Natural killer cell (primary cell): ENCODE measurements around the gene YES1. TPM values are rescaled to one million over a fixed set of nuclear protein-coding genes. Genes with fewer than 3 reads are reported as not detected.

ENCODE experiments used
- ATAC-seq, 3 donors: fragments of 150-1000 bp in 2 of 3; fragments of 200-7000 bp in 1 of 3; cut with Tn5 transposase; 1 replicate in 1 of 3; 2 replicates in 2 of 3; pipeline ENCODE4 v1.10.0; 2021; ENCODE audit warnings: mild to moderate bottlenecking in 2 of 3, moderate library complexity in 2 of 3
- DNase-seq, 2 donors: peaks; one replicate each; pipeline versions ENCODE4 v3.0.0 to v3.0.0-alpha.2; 2013 to 2021; ENCODE audit warnings: mixed read lengths in 1 of 2
- H3K27ac ChIP-seq: one replicate; pipeline ENCODE4 v1.5.1; 2013; ENCODE audit warnings: mild to moderate bottlenecking, low read length
- H3K27me3 ChIP-seq: one replicate; pipeline ENCODE4 v1.6.1; 2013; ENCODE audit warnings: low read length; ENCODE audit not compliant: control insufficient read depth, insufficient read depth
- H3K36me3 ChIP-seq: one replicate; pipeline ENCODE4 v1.6.1; 2013; ENCODE audit warnings: low read length; ENCODE audit not compliant: control insufficient read depth, insufficient read depth
- H3K4me1 ChIP-seq: one replicate; pipeline ENCODE4 v1.6.1; 2013; ENCODE audit warnings: low read length; ENCODE audit not compliant: control insufficient read depth, insufficient read depth
- H3K4me3 ChIP-seq: one replicate; pipeline ENCODE4 v1.5.1; 2013; ENCODE audit warnings: low read length
- H3K9me3 ChIP-seq: one replicate; pipeline ENCODE4 v1.6.1; 2013; ENCODE audit warnings: low read length; ENCODE audit not compliant: control insufficient read depth, insufficient read depth
- H3K27ac Mint-ChIP-seq, 2 donors: one replicate each; pipeline ENCODE4 v1.8.0; 2022; ENCODE audit warnings: mild to moderate bottlenecking in 2 of 2, mixed read lengths in 2 of 2, moderate library complexity in 1 of 2
- H3K27me3 Mint-ChIP-seq, 2 donors: one replicate each; pipeline ENCODE4 v1.8.0; 2022; ENCODE audit warnings: low read depth in 2 of 2, mixed read lengths in 2 of 2
- H3K36me3 Mint-ChIP-seq: one replicate; pipeline ENCODE4 v1.8.0; 2022; ENCODE audit warnings: mixed read lengths
- H3K4me1 Mint-ChIP-seq, 2 donors: one replicate each; pipeline ENCODE4 v1.8.0; 2022; ENCODE audit warnings: mixed read lengths in 2 of 2
- H3K4me3 Mint-ChIP-seq: one replicate; pipeline ENCODE4 v1.8.0; 2022; ENCODE audit warnings: mild to moderate bottlenecking, moderate library complexity, mixed read lengths
- H3K9me3 Mint-ChIP-seq, 2 donors: one replicate each; pipeline ENCODE4 v1.8.0; 2022; ENCODE audit warnings: mixed read lengths in 2 of 2
- CTCF ChIP-seq: fragments of 200-600 bp; IDR thresholded peaks from one replicate; pipeline ENCODE4 v1.8.0; 2022; ENCODE audit warnings: antibody characterized with exemption
- WGBS: methylation state at CpG from one replicate; pipeline ENCODE4 v1.1.7; 2013; ENCODE audit warnings: missing lambda C conversion rate; ENCODE audit not compliant: insufficient coverage; 5-methylcytosine and 5-hydroxymethylcytosine counted together
- intact Hi-C: fragments of 100-400 bp; cut with micrococcal nuclease; formaldehyde crosslinking; loops from one replicate; pipeline ENCODE4 v1.14.2; 2022
- total RNA-seq, 4 donors: library from RNA; stranded (reverse); fragments of 120-200 nt in 1 of 4; gene quantifications; one replicate each; pipeline versions ENCODE4 v1.2.3 to v1.2.4, GENCODE V29; 2013 to 2022

Gene YES1
- total RNA-seq, 3 donors from 2014 or later (not counting 1 experiment from before 2014, with no cell fraction given) = 70.2 to 101 (median 76.2) TPM

GRCh38 chr18:706405-706804, 105.6 kb downstream of the YES1 start:
- WGBS = 94% methylated on average over 8 of the region's 8 CpGs
- ATAC-seq (no peak), DNase-seq (no peak)
- no peak overlapping the region for H3K27ac ChIP-seq
- no peak for TF ChIP-seq CTCF
- Mint-ChIP-seq H3K4me1 (peaks cover 4 to 26% of the 10 kb centered on the region in 2 donors), H3K9me3 (no peaks in the 10 kb centered on the region), H3K36me3 (no peaks in the 10 kb centered on the region), H3K27me3 (no peaks in the 10 kb centered on the region), H3K4me3 (no peak overlapping the region), H3K27ac (no peak overlapping the region)
- no peaks in the 10 kb centered on the region for H3K36me3 ChIP-seq
- H3K4me1 ChIP-seq = peaks cover 7% of the 10 kb centered on the region
- intact Hi-C loops = no loop called here
- H3K9me3 ChIP-seq = no peaks in the 10 kb centered on the region
- no peak overlapping the region for H3K4me3 ChIP-seq
- H3K27me3 ChIP-seq = no peaks in the 10 kb centered on the region

GRCh38 chr18:703213-703967, 108.7 kb downstream of the YES1 start:
- WGBS = 79% methylated on average over 7 of the region's 8 CpGs
- peak in 1 of 3 donors; percentile 37 for ATAC-seq
- Histone ChIP-seq H3K27me3 (no peaks in the 10 kb centered on the region), H3K27ac (no peak overlapping the region), H3K36me3 (no peaks in the 10 kb centered on the region), H3K4me3 (no peak overlapping the region), H3K9me3 (no peaks in the 10 kb centered on the region), H3K4me1 (no peaks in the 10 kb centered on the region)
- H3K9me3 Mint-ChIP-seq = no peaks in the 10 kb centered on the region
- DNase-seq = no peak
- no peaks in the 10 kb centered on the region for H3K27me3 Mint-ChIP-seq
- intact Hi-C loops = no loop called here
- H3K4me1 Mint-ChIP-seq = peaks cover 0 to 7% of the 10 kb centered on the region in 2 donors
- no peaks in the 10 kb centered on the region for H3K36me3 Mint-ChIP-seq
- no peak for TF ChIP-seq CTCF
- no peak overlapping the region for H3K4me3 Mint-ChIP-seq
- peak overlapping the region; percentile 3 to 48 for H3K27ac Mint-ChIP-seq

DNA sequence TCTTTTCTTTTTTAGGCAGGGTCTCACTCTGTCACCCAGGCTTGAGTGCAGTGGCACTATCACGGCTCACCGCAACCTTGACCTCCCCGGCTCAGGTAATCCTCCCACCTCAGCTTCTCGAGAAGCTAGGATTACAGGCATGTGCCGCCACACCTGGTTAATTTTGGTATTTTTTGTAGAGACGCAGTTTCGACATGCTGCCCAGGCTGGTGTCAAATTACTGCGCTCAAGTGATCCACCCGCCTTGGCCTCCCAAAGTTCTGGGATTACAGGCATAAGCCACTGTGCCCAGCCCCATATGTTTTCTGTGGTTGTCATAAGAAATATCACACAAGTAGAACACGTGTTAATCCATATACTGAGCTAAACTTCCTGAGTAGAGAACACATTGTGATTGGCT, 114.2 kb downstream of the YES1 start:
- Mint-ChIP-seq H3K36me3 (no peaks in the 10 kb centered on the region), H3K4me1 (peaks cover 0 to 6% of the 10 kb centered on the region in 2 donors), H3K9me3 (no peaks in the 10 kb centered on the region), H3K27ac (no peak overlapping the region), H3K27me3 (no peaks in the 10 kb centered on the region), H3K4me3 (no peak overlapping the region)
- H3K27ac ChIP-seq = no peak overlapping the region
- WGBS = 92% methylated on average over 9 of the region's 10 CpGs
- no peak overlapping the region for H3K4me3 ChIP-seq
- no peak for DNase-seq
- no peaks in the 10 kb centered on the region for H3K9me3 ChIP-seq
- no peak for TF ChIP-seq CTCF
- H3K4me1 ChIP-seq = no peaks in the 10 kb centered on the region
- peaks cover 4% of the 10 kb centered on the region for H3K36me3 ChIP-seq
- H3K27me3 ChIP-seq = no peaks in the 10 kb centered on the region
- no peak for ATAC-seq
- intact Hi-C loops = no loop called here

- H3K4me1 Mint-ChIP-seq = peaks cover 0 to 5% of the 10 kb centered on the region in 2 donors
- Histone ChIP-seq H3K27me3 (no peaks in the 10 kb centered on the region), H3K4me3 (no peak overlapping the region), H3K27ac (no peak overlapping the region), H3K4me1 (no peaks in the 10 kb centered on the region), H3K36me3 (peaks cover 4% of the 10 kb centered on the region), H3K9me3 (no peaks in the 10 kb centered on the region)
- no peaks in the 10 kb centered on the region for H3K36me3 Mint-ChIP-seq
- DNase-seq = no peak
- intact Hi-C loops = no loop called here
- no peaks in the 10 kb centered on the region for H3K9me3 Mint-ChIP-seq
- 93% methylated on average over 4 of the region's 4 CpGs for WGBS
- no peak overlapping the region for H3K27ac Mint-ChIP-seq
- ATAC-seq = no peak
- no peak for TF ChIP-seq CTCF
- no peaks in the 10 kb centered on the region for H3K27me3 Mint-ChIP-seq
- H3K4me3 Mint-ChIP-seq = no peak overlapping the region
Observed at GRCh38 chr18:697012-697411, 115.0 kb downstream of the YES1 start.
